ENCODE results near the gene UGT1A1. TPM values are rescaled to one million over a fixed set of nuclear protein-coding genes. Genes with fewer than 3 reads are reported as not detected.

UGT1A1 gene
- under 1 TPM; 0.11 to 0.32 TPM for total RNA-seq

GRCh38 chr2:233760043-233760442, at the start of gene UGT1A1:
Gene UGT1A1 (plus strand): TSS chr2:233760270. CDS start chr2:233760288, 18 bp downstream.
- 91% methylated on average over 6 of the region's 6 CpGs for WGBS
- H3K27ac ChIP-seq, result no peak within 1 kb of the TSS

GRCh38 chr2:233711312-233712008, 48.6 kb upstream of the UGT1A1 start:
- intact Hi-C loops (cut with DNase I), result no loop called here
- TF ChIP-seq CTCF (IDR thresholded peaks at IDR 0.05) (peak; percentile 86 to 90 (median 88)), POLR2A (IDR thresholded peaks at IDR 0.05) (no peak), POLR2AphosphoS5 (IDR thresholded peaks at IDR 0.05) (peak; percentile 70)
- 37% methylated on average over 11 of the region's 11 CpGs for WGBS

More at GRCh38 chr2:233760043-233760442, at the start of gene UGT1A1:
- no peak for DNase-seq (ENCODE audit: low spot score)
- intact Hi-C loops (cut with DNase I), result no loop called here
- no peak for TF ChIP-seq CTCF (IDR thresholded peaks at IDR 0.05)
- H3K9me3 ChIP-seq, result no peaks in the 10 kb centered on the region
- no peak within 1 kb of the TSS for H3K4me3 ChIP-seq
- no peaks in the 10 kb centered on the region for H3K27me3 ChIP-seq (replicated peaks; ENCODE audit: insufficient read depth)
- no peaks in the 10 kb centered on the region for H3K36me3 ChIP-seq
- H3K4me1 ChIP-seq (replicated peaks), result no peaks in the 10 kb centered on the region

GRCh38 chr2:233712611-233713261, 47.3 kb upstream of the UGT1A1 start, which contains the start of gene UGT1A5:
Gene UGT1A5 (plus strand): TSS chr2:233712907. CDS start chr2:233712992, 85 bp downstream.
- H3K4me1 ChIP-seq (replicated peaks), result no peaks in the 10 kb centered on the region
- H3K27ac ChIP-seq, result no peak within 1 kb of the TSS
- H3K36me3 ChIP-seq, result no peaks in the 10 kb centered on the region
- no peaks in the 10 kb centered on the region for H3K9me3 ChIP-seq
- intact Hi-C loops (cut with DNase I), result no loop called here
- no peaks in the 10 kb centered on the region for H3K27me3 ChIP-seq (replicated peaks; ENCODE audit: insufficient read depth)
- no peak for DNase-seq (ENCODE audit: low spot score)
- TF ChIP-seq CTCF (IDR thresholded peaks at IDR 0.05) (no peak), POLR2AphosphoS5 (IDR thresholded peaks at IDR 0.05) (no peak), POLR2A (IDR thresholded peaks at IDR 0.05) (no peak)
- H3K4me3 ChIP-seq, result no peak within 1 kb of the TSS
- WGBS, result 87% methylated on average over 14 of the region's 14 CpGs

More at GRCh38 chr2:233711312-233712008, 48.6 kb upstream of the UGT1A1 start:
- no peaks in the 10 kb centered on the region for H3K4me1 ChIP-seq (replicated peaks)
- no peak overlapping the region for H3K27ac ChIP-seq
- H3K36me3 ChIP-seq, result no peaks in the 10 kb centered on the region
- no peak overlapping the region for H3K4me3 ChIP-seq
- DNase-seq (ENCODE audit: low spot score), result peak; percentile 85
- no peaks in the 10 kb centered on the region for H3K27me3 ChIP-seq (replicated peaks; ENCODE audit: insufficient read depth)
- H3K9me3 ChIP-seq, result no peaks in the 10 kb centered on the region

GRCh38 chr2:233713262-233713615, 46.8 kb upstream of the UGT1A1 start:
- no peaks in the 10 kb centered on the region for H3K36me3 ChIP-seq
- 72% methylated on average over 7 of the region's 7 CpGs for WGBS
- no peaks in the 10 kb centered on the region for H3K27me3 ChIP-seq (replicated peaks; ENCODE audit: insufficient read depth)
- H3K9me3 ChIP-seq, result no peaks in the 10 kb centered on the region
- intact Hi-C loops (cut with DNase I), result no loop called here
- H3K4me3 ChIP-seq, result no peak overlapping the region
- no peak overlapping the region for H3K27ac ChIP-seq
- TF ChIP-seq POLR2A (IDR thresholded peaks at IDR 0.05) (no peak), CTCF (IDR thresholded peaks at IDR 0.05) (no peak), POLR2AphosphoS5 (IDR thresholded peaks at IDR 0.05) (no peak)
- no peaks in the 10 kb centered on the region for H3K4me1 ChIP-seq (replicated peaks)
- DNase-seq (ENCODE audit: low spot score), result no peak

- no peaks in the 10 kb centered on the region for H3K27me3 ChIP-seq (replicated peaks; ENCODE audit: insufficient read depth)
- DNase-seq (ENCODE audit: low spot score), result no peak
- H3K27ac ChIP-seq, result no peak overlapping the region
- no peak for TF ChIP-seq POLR2A (IDR thresholded peaks at IDR 0.05)
- TF ChIP-seq POLR2AphosphoS5 (IDR thresholded peaks at IDR 0.05), result no peak
- TF ChIP-seq CTCF (IDR thresholded peaks at IDR 0.05), result no peak
- no peaks in the 10 kb centered on the region for H3K36me3 ChIP-seq
- intact Hi-C loops (cut with DNase I), result no loop called here
- no peak overlapping the region for H3K4me3 ChIP-seq
- WGBS, result 74% methylated on average over 2 of the region's 2 CpGs
- no peaks in the 10 kb centered on the region for H3K4me1 ChIP-seq (replicated peaks)
- no peaks in the 10 kb centered on the region for H3K9me3 ChIP-seq
Observed at GRCh38 chr2:233714121-233714520, 45.9 kb upstream of the UGT1A1 start.

Measured in prostate gland (tissue), 2 donors.